MM.1S (cell line): ENCODE data around the gene CHPF2.

Source experiments
- DNase-seq: peaks from one replicate; pipeline ENCODE4 v3.0.0-alpha.2; 2015
- H2AFZ ChIP-seq: fragments of 300-600 bp; sonication (generic); 2 replicates; pipeline ENCODE4 v1.6.0; 2016; ENCODE audit warnings: antibody characterized with exemption, low read length
- H3F3A ChIP-seq: fragments of 300-600 bp; sonication (generic); 2 replicates; pipeline ENCODE4 v1.6.1; 2016; ENCODE audit warnings: mild to moderate bottlenecking, antibody characterized with exemption, low read length, moderate library complexity, mixed read lengths; ENCODE audit not compliant: insufficient read depth
- H3K27ac ChIP-seq: fragments of 300-600 bp; sonication (generic); 2 replicates; pipeline ENCODE4 v1.5.1; 2016; ENCODE audit warnings: mild to moderate bottlenecking, low read length
- H3K27me3 ChIP-seq: fragments of 300-600 bp; sonication (generic); replicated peaks from 2 replicates; pipeline ENCODE4 v1.6.0; 2016; ENCODE audit warnings: low read length; ENCODE audit not compliant: insufficient read depth
- H3K36me3 ChIP-seq: fragments of 300-600 bp; sonication (generic); replicated peaks from 2 replicates; pipeline ENCODE4 v1.6.1; 2016; ENCODE audit warnings: mild to moderate bottlenecking, low read length, mixed read lengths; ENCODE audit not compliant: insufficient read depth
- H3K4me1 ChIP-seq: fragments of 300-600 bp; sonication (generic); 2 replicates; pipeline ENCODE4 v1.6.1; 2016; ENCODE audit warnings: low read length, mixed read lengths
- H3K4me2 ChIP-seq: fragments of 300-600 bp; sonication (generic); 2 replicates; pipeline ENCODE4 v1.6.0; 2016; ENCODE audit warnings: low read depth, low read length
- H3K4me3 ChIP-seq: fragments of 300-600 bp; sonication (generic); 2 replicates; pipeline ENCODE4 v1.5.1; 2016; ENCODE audit warnings: low read length, mixed read lengths
- H3K79me2 ChIP-seq: fragments of 300-600 bp; sonication (generic); 2 replicates; pipeline ENCODE4 v1.6.1; 2016; ENCODE audit warnings: mixed run types, low read length, mixed read lengths
- H3K9ac ChIP-seq: fragments of 300-600 bp; sonication (generic); 2 replicates; pipeline ENCODE4 v1.6.1; 2016; ENCODE audit warnings: low read length, mixed read lengths
- H3K9me2 ChIP-seq: fragments of 300-600 bp; sonication (generic); replicated peaks from 2 replicates; pipeline ENCODE4 v1.6.1; 2016; ENCODE audit warnings: mild to moderate bottlenecking, low read length, mixed read lengths; ENCODE audit not compliant: insufficient read depth
- H3K9me3 ChIP-seq: fragments of 300-600 bp; sonication (generic); replicated peaks from 2 replicates; pipeline ENCODE4 v1.6.1; 2016; ENCODE audit warnings: mild to moderate bottlenecking, low read length, mixed read lengths; ENCODE audit not compliant: insufficient read depth
- H4K20me1 ChIP-seq: fragments of 300-600 bp; sonication (generic); 2 replicates; pipeline ENCODE4 v1.6.1; 2016; ENCODE audit warnings: mild to moderate bottlenecking, low read length, moderate library complexity, mixed read lengths; ENCODE audit not compliant: insufficient read depth
- CTCF ChIP-seq: fragments of 300-600 bp; sonication (generic); IDR thresholded peaks from 2 replicates; pipeline ENCODE4 v1.5.1; 2016; ENCODE audit warnings: antibody characterized with exemption, low read length, mixed read lengths
- EZH2 ChIP-seq: fragments of 300-600 bp; sonication (generic); optimal IDR thresholded peaks from 2 replicates; pipeline ENCODE3; 2017; ENCODE audit warnings: low read depth, mild to moderate bottlenecking, antibody characterized with exemption, low read length, mixed read lengths
- EZH2phosphoT487 ChIP-seq: fragments of 300-600 bp; sonication (generic); IDR thresholded peaks from 2 replicates; pipeline ENCODE4 v1.6.1; 2018; ENCODE audit warnings: antibody characterized with exemption, low read length

The CHPF2 gene

GRCh38 chr7:151247611-151248345 is 15.5 kb downstream of the CHPF2 start:
- Histone ChIP-seq H3K9ac (no peak overlapping the region; the same call in 1 of the 2 replicates), H3K79me2 (no peaks in the 10 kb centered on the region), H3K4me1 (peaks cover 19% of the 10 kb centered on the region), H3K4me3 (peak overlapping the region; percentile 58), H3K4me2 (peak overlapping the region; percentile 94), H3K9me3 (no peaks in the 10 kb centered on the region), H3F3A (0 out of 2 replicates have a peak, but pooled peaks cover 6% of the 10 kb centered on the region), H3K27me3 (peaks cover 82% of the 10 kb centered on the region), H3K9me2 (no peaks in the 10 kb centered on the region), H2AFZ (peak overlapping the region; percentile 39; the same call in 1 of the 2 replicates), H4K20me1 (peaks cover 5% of the 10 kb centered on the region; the same call in 1 of the 2 replicates), H3K27ac (no peak overlapping the region), H3K36me3 (no peaks in the 10 kb centered on the region)
- TF ChIP-seq CTCF (no peak), EZH2 (no peak), EZH2phosphoT487 (no peak)
- no peak for DNase-seq

- DNase-seq: no peak
- Histone ChIP-seq H3F3A (no peaks in the 10 kb centered on the region), H3K27me3 (peaks cover 89% of the 10 kb centered on the region), H3K9me3 (no peaks in the 10 kb centered on the region), H3K4me1 (peaks cover 19% of the 10 kb centered on the region), H3K4me3 (peak within 1 kb of the TSS; percentile 58), H3K4me2 (peak within 1 kb of the TSS; percentile 94), H3K9ac (no peak within 1 kb of the TSS; the same call in 1 of the 2 replicates), H3K36me3 (no peaks in the 10 kb centered on the region), H2AFZ (peak within 1 kb of the TSS; percentile 51), H3K79me2 (no peaks in the 10 kb centered on the region), H4K20me1 (peaks cover 5% of the 10 kb centered on the region; the same call in 1 of the 2 replicates), H3K9me2 (no peaks in the 10 kb centered on the region), H3K27ac (no peak within 1 kb of the TSS)
- TF ChIP-seq EZH2 (peak; percentile 89), CTCF (no peak), EZH2phosphoT487 (peak; percentile 68; the same call in 1 of the 2 replicates)
These were observed 16.2 kb downstream of the CHPF2 start, which contains the start of gene SMARCD3 for GRCh38 chr7:151248346-151249033. Gene SMARCD3, minus strand, starts transcription at chr7:151248694. Its CDS starts 132 bp downstream, at chr7:151248562.

GRCh38 chr7:151249034-151249731 is 16.9 kb downstream of the CHPF2 start:
- H4K20me1 ChIP-seq: peaks cover 5% of the 10 kb centered on the region; the same call in 1 of the 2 replicates
- TF ChIP-seq EZH2phosphoT487 (no peak), EZH2 (no peak), CTCF (no peak)
- H3K79me2 ChIP-seq: no peaks in the 10 kb centered on the region
- no peak for DNase-seq
- H3K27ac ChIP-seq: no peak overlapping the region
- peaks cover 13% of the 10 kb centered on the region; the same call in 1 of the 2 replicates for H3K4me1 ChIP-seq
- no peaks in the 10 kb centered on the region for H3K9me2 ChIP-seq
- peaks cover 89% of the 10 kb centered on the region for H3K27me3 ChIP-seq
- H3K4me3 ChIP-seq: peak overlapping the region; percentile 35; the same call in 1 of the 2 replicates
- no peaks in the 10 kb centered on the region for H3F3A ChIP-seq
- H2AFZ ChIP-seq: 0 out of 2 replicates have a peak overlapping the region, but pooled peaks have one; percentile 51
- H3K9me3 ChIP-seq: no peaks in the 10 kb centered on the region
- peak overlapping the region; percentile 94 for H3K4me2 ChIP-seq
- no peak overlapping the region for H3K9ac ChIP-seq
- no peaks in the 10 kb centered on the region for H3K36me3 ChIP-seq
